Endothelial cell of umbilical vein (primary cell): ENCODE measurements around the gene LAMA5. TPM values are rescaled to one million over a fixed set of nuclear protein-coding genes. Genes with fewer than 3 reads are reported as not detected.

ENCODE experiments used
- BruUV-seq: library from RNA; stranded (reverse); fragments of 400-500 nt; replicated peaks from 2 replicates; lab custom pipeline; 2021; lab: Mats Ljungman, UMichigan
- CTCF ChIA-PET: fragments of 300-600, 350-600 bp; sonication (Branson Sonifier 250); formaldehyde crosslinking; loops from one replicate; lab custom pipeline; 2021; ENCODE audit warnings: antibody characterized with exemption, inconsistent platforms; lab: Charles Lee
- POLR2A ChIA-PET: fragments of 300-600, 350-600 bp; sonication (Branson Sonifier 250); formaldehyde crosslinking; loops from one replicate; lab custom pipeline; 2021; ENCODE audit warnings: antibody characterized with exemption, inconsistent platforms; lab: Charles Lee
- DNase-seq: peaks from one replicate; pipeline ENCODE4 v3.0.0-alpha.2; 2011; ENCODE audit warnings: low read depth, low spot score
- FAIRE-seq: peaks from 2 replicates; lab custom pipeline; 2011; peaks lifted over from hg19 to GRCh38; lab: Jason Lieb, UNC
- H2AFZ ChIP-seq: 2 replicates; pipeline ENCODE4 v1.6.0; 2012; ENCODE audit warnings: low read depth, low read length, control low read depth, inconsistent platforms
- H3K27ac ChIP-seq: 2 replicates; pipeline ENCODE4 v1.5.1; 2011; ENCODE audit warnings: low read depth, mild to moderate bottlenecking, control low read depth, low read length, moderate library complexity; ENCODE audit not compliant: insufficient read depth
- H3K27me3 ChIP-seq, 2 experiments: 2 replicates each; pipeline versions ENCODE4 v1.6.0 to v1.6.1; 2011; ENCODE audit warnings: low read length in 2 of 2, mixed read lengths in 1 of 2; ENCODE audit not compliant: control insufficient read depth in 2 of 2, insufficient read depth in 2 of 2
- H3K36me3 ChIP-seq, 2 experiments: 2 replicates in 1 of 2; 3 replicates in 1 of 2; pipeline ENCODE4 v1.5.1; 2011; ENCODE audit warnings: low read length in 2 of 2, mild to moderate bottlenecking in 1 of 2, moderate library complexity in 1 of 2; ENCODE audit not compliant: control insufficient read depth in 2 of 2, insufficient read depth in 2 of 2; ENCODE audit errors: extremely low read depth in 1 of 2
- H3K4me1 ChIP-seq: 3 replicates; pipeline ENCODE4 v1.5.1; 2011; ENCODE audit warnings: mild to moderate bottlenecking, low read length; ENCODE audit not compliant: control insufficient read depth, insufficient read depth; ENCODE audit errors: extremely low read depth
- H3K4me2 ChIP-seq: 2 replicates; pipeline ENCODE4 v1.6.1; 2011; ENCODE audit warnings: low read length, control low read depth, mixed read lengths; ENCODE audit not compliant: insufficient read depth
- H3K4me3 ChIP-seq, 3 experiments: fragments of 200-600 bp in 1 of 3; sonication (generic), shearing (Covaris generic) in 1 of 3; replicated peaks in 1 of 3; 2 replicates each; pipeline ENCODE4 v1.5.1; 2011 to 2016; ENCODE audit warnings: control low read depth in 3 of 3, low read length in 3 of 3, mild to moderate bottlenecking in 2 of 3, inconsistent platforms in 1 of 3, low read depth in 1 of 3, moderate library complexity in 1 of 3; ENCODE audit not compliant: insufficient read depth in 1 of 3
- H3K79me2 ChIP-seq: 2 replicates; pipeline ENCODE4 v1.6.0; 2012; ENCODE audit warnings: low read length, inconsistent platforms; ENCODE audit not compliant: control insufficient read depth, insufficient read depth
- H3K9ac ChIP-seq: replicated peaks from 2 replicates; pipeline ENCODE3; 2011; ENCODE audit warnings: low read length, control low read depth; ENCODE audit not compliant: insufficient read depth; ENCODE audit errors: extremely low read depth
- H3K9me1 ChIP-seq: replicated peaks from 3 replicates; pipeline ENCODE4 v1.6.0; 2011; ENCODE audit warnings: mild to moderate bottlenecking, low read length; ENCODE audit not compliant: control insufficient read depth, insufficient read depth; ENCODE audit errors: extremely low read depth
- H3K9me3 ChIP-seq: replicated peaks from 2 replicates; pipeline ENCODE4 v1.5.1; 2012; ENCODE audit warnings: low read length, inconsistent platforms; ENCODE audit not compliant: control insufficient read depth, insufficient read depth
- H4K20me1 ChIP-seq: replicated peaks from 2 replicates; pipeline ENCODE3; 2011; ENCODE audit warnings: mild to moderate bottlenecking, low read length; ENCODE audit not compliant: control insufficient read depth, insufficient read depth; ENCODE audit errors: extremely low read depth
- EZH2 ChIP-seq: IDR thresholded peaks from 2 replicates; pipeline ENCODE4 v1.6.1; 2012; ENCODE audit warnings: borderline replicate concordance, low read depth, mild to moderate bottlenecking, moderate library complexity, low read length, inconsistent platforms; ENCODE audit not compliant: severe bottlenecking
- FOS ChIP-seq: IDR thresholded peaks from 2 replicates; pipeline ENCODE4 v1.6.1; 2011; ENCODE audit warnings: mild to moderate bottlenecking, low read length, moderate library complexity, borderline replicate concordance; ENCODE audit not compliant: insufficient read depth
- GATA2 ChIP-seq: IDR thresholded peaks from 2 replicates; pipeline ENCODE4 v1.7.0; 2011; ENCODE audit warnings: low read depth, mild to moderate bottlenecking, moderate library complexity, mixed read lengths, low read length; ENCODE audit not compliant: insufficient read length, insufficient read depth
- JUN ChIP-seq: IDR thresholded peaks from 2 replicates; pipeline ENCODE4 v1.6.1; 2011; ENCODE audit warnings: borderline replicate concordance, low read depth; ENCODE audit not compliant: insufficient read length, insufficient read depth
- MYC ChIP-seq: IDR thresholded peaks from one replicate; pipeline ENCODE4 v1.6.1; 2011; ENCODE audit warnings: mild to moderate bottlenecking, low read depth, low read length
- POLR2A ChIP-seq: IDR thresholded peaks from 2 replicates; pipeline ENCODE4 v1.6.1; 2012; ENCODE audit warnings: low read depth, mild to moderate bottlenecking, control low read depth, low read length
- POLR2AphosphoS5 ChIP-seq: IDR thresholded peaks from 2 replicates; pipeline ENCODE4 v1.6.1; 2012; ENCODE audit warnings: low read depth, mild to moderate bottlenecking, control low read depth, low read length, moderate library complexity; ENCODE audit not compliant: insufficient read depth
- dilution Hi-C: fragments of 300-500 bp; cut with MboI; formaldehyde crosslinking; loops from one replicate; pipeline ENCODE4 v1.15.0; 2019; ENCODE audit warnings: low sequenced_read_pairs; ENCODE audit not compliant: extremely low pct_ligation_motif_present
- intact Hi-C: fragments of 100-400 bp; cut with micrococcal nuclease; formaldehyde crosslinking; loops from one replicate; pipeline ENCODE4 v1.10.0; 2022
- polyA plus RNA-seq, 4 experiments: library from polyadenylated mRNA; depleted of rRNA in 3 of 4; stranded (reverse) in 3 of 4; unstranded in 1 of 4; fragments of >200 nt; gene quantifications; 2 replicates each; pipeline versions ENCODE4 v1.2.1 to v1.2.3, GENCODE V29; 2011 to 2012; ENCODE audit warnings: missing spikeins in 1 of 4
- total RNA-seq: library from RNA; stranded (reverse); gene quantifications from 2 replicates; pipeline ENCODE4 v1.2.3, GENCODE V29; 2021
- TF ChIP-seq, protein P1 (sequence below): IDR thresholded peaks from 2 replicates; pipeline ENCODE4 v1.6.1; 2011; ENCODE audit not compliant: insufficient read depth, insufficient read length
- TF ChIP-seq, protein P2 (sequence below), 2 donors: IDR thresholded peaks; 1 replicate in 1 of 2; 2 replicates in 1 of 2; pipeline ENCODE4 v1.5.1; 2011; ENCODE audit warnings: low read length in 2 of 2, mild to moderate bottlenecking in 2 of 2, moderate library complexity in 2 of 2, control low read depth in 1 of 2, inconsistent platforms in 1 of 2, low read depth in 1 of 2; ENCODE audit not compliant: insufficient read depth in 1 of 2; ENCODE audit errors: extremely low read depth in 1 of 2

LAMA5 gene
- total and polyA plus RNA-seq, 2 donors (not counting 3 experiments of a cell fraction or from before 2014, with no cell fraction given) = 24.0 to 145 TPM

DNA sequence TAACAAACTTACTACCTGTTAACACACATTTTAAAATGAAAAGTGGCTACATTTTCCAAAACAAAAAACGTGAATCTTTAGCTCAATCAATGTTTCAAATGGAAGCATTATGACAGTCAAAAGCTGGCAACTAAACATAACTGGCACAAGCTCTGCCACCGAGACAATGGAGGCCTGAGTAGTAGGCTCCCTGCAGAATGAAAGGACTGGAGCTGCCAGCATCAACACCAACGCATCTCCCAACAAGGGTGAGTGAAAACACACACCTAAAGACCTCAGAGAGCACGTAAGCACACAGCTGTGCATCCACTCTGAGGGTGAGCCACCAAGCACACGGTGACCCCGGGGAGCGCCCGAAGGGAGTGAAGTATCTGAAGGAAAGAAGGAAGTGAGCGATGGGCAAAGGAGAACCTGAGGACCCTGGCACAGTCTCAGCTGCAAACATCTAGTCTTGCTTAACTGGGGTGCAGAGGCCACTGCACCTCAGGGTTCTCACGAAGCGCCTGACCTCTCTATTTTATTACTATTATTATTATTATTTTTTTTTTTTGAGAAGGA lies 65.9 kb downstream of the LAMA5 start:
- Histone ChIP-seq H3K27ac (no peak overlapping the region), H3K4me1 (peaks cover 21% of the 10 kb centered on the region), H3K79me2 (peaks cover 31% of the 10 kb centered on the region), H3K9ac (no peak overlapping the region), H3K4me3 (no peak overlapping the region), H3K36me3 (peaks cover 3 to 11% of the 10 kb centered on the region in 2 experiments), H3K9me1 (no peaks in the 10 kb centered on the region), H4K20me1 (no peaks in the 10 kb centered on the region), H2AFZ (no peak overlapping the region), H3K4me2 (no peak overlapping the region), H3K27me3 (no peaks in the 10 kb centered on the region), H3K9me3 (no peaks in the 10 kb centered on the region)
- dilution Hi-C loops (no loop called here), intact Hi-C loops (loop anchor here (10.0 kb wide), 1 partner anchor 494 kb away; the partner anchor contains the start of gene MRGBP)
- POLR2A ChIA-PET = interaction anchor here (0.5 to 1.2 kb wide), 3 partner anchors 9 to 85 kb away, joined by 3 read pairs; no protein-coding TSS in a partner anchor
- CTCF ChIA-PET = interaction anchor here (0.7 to 3.4 kb wide), 6 partner anchors 64 to 290 kb away, joined by 4 to 46 read pairs (median 5); no protein-coding TSS in a partner anchor
- no peak for TF ChIP-seq GATA2
- TF ChIP-seq EZH2 = no peak
- TF ChIP-seq JUN = no peak
- no peak for TF ChIP-seq POLR2A
- no peak for TF ChIP-seq MYC
- no peak for TF ChIP-seq POLR2AphosphoS5
- TF ChIP-seq FOS = no peak
- TF ChIP-seq, protein P1, sequence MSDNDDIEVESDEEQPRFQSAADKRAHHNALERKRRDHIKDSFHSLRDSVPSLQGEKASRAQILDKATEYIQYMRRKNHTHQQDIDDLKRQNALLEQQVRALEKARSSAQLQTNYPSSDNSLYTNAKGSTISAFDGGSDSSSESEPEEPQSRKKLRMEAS = no peak
- TF ChIP-seq, protein P2, sequence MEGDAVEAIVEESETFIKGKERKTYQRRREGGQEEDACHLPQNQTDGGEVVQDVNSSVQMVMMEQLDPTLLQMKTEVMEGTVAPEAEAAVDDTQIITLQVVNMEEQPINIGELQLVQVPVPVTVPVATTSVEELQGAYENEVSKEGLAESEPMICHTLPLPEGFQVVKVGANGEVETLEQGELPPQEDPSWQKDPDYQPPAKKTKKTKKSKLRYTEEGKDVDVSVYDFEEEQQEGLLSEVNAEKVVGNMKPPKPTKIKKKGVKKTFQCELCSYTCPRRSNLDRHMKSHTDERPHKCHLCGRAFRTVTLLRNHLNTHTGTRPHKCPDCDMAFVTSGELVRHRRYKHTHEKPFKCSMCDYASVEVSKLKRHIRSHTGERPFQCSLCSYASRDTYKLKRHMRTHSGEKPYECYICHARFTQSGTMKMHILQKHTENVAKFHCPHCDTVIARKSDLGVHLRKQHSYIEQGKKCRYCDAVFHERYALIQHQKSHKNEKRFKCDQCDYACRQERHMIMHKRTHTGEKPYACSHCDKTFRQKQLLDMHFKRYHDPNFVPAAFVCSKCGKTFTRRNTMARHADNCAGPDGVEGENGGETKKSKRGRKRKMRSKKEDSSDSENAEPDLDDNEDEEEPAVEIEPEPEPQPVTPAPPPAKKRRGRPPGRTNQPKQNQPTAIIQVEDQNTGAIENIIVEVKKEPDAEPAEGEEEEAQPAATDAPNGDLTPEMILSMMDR (IDR thresholded peaks at IDR 0.05; ENCODE audit: extremely low read depth in 1 of 2, insufficient read depth in 1 of 2, low read depth in 1 of 2, low read length in 2 of 2) = no peak
- no TSS peak for BruUV-seq
- no peak for FAIRE-seq
- no peak for DNase-seq
